Embryonic facial prominence (tissue), 1 donor: Measurements from ENCODE around the gene MFAP4.

ENCODE experiments used
- DNase-seq: peaks from one replicate; pipeline ENCODE4 v3.0.0-alpha.2; 2016; ENCODE audit errors: extremely low spot score

The MFAP4 gene, protein sequence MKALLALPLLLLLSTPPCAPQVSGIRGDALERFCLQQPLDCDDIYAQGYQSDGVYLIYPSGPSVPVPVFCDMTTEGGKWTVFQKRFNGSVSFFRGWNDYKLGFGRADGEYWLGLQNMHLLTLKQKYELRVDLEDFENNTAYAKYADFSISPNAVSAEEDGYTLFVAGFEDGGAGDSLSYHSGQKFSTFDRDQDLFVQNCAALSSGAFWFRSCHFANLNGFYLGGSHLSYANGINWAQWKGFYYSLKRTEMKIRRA

DNA sequence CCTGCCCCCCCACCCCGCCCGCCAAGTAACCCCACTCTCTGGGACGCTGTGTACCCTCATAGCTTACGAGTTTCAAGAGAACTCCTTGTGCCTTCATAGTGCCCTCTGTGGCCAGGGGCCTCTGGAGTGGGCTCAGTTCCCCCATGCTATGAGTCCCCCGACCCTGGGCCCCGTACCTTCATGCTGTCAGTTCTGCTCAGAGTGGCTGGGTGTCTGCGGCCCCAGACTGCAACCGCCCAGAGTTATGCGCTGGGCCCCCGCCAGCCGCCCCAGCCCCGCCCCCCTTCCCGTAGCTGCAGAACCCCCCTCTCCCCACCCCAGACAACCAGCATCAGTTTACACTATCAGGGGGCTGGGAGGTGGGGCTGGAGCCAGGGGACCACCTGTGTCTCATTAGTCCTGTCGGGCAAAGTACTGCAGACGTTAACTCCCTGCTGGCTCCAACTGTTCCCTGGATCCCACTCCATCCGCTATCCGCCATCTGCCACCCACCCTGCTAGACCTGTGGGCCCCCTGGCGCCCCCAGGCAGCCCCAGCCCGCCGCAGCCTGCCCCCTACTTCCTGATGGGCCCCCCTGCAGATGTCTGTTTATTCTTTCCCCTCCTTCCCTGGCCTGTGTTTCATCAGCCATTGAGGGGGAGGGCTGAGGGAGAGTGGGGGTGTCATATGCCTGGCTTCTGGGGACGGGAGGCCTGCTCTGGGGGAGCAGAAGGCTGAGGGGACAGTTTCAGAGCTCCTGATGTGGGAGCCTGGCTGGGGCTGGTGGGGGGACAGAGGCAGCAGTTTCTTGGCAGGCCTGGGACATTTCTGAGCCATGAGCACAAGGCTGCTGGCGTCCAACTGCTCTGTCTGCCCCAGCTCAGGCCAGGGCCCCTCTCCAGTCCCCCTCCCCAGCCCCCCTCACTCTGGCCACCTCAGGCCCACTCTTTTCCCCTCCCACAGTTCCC lies at the start of gene MFAP4:
Gene MFAP4, minus strand, starts transcription at position 217 of the 947 bp plus-strand sequence. Its CDS starts 35 bp downstream, at position 182.
- DNase-seq = peak; percentile 96

DNA sequence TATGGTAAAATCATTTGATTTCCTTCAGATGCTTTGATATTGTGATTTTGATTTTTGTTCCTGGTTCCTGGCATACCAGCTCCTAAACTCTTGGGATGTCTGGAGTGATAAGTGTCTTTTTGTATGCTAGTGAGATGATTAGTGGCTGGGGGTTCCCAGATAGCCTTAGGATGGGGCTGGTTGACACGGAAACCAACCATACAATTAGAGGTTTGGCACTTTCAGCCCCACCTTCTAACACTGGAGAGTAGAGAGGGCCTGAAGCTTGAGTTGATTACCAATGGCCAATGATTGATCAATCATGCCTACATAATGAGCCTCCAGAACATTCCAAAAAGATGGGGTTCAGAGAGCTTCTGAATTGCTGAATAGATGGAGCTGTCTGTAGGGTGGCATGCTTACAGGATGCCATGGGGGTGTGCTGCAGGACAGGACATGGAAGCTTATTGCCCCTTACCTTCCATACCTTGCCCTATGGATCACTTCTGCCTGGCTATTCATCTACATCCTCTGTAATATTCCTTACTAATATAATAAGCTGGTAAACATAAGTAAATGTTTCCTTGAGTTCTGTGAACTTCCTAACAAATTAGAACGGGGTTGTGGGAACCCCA lies 46.8 kb upstream of the MFAP4 start:
- DNase-seq = no peak

DNA sequence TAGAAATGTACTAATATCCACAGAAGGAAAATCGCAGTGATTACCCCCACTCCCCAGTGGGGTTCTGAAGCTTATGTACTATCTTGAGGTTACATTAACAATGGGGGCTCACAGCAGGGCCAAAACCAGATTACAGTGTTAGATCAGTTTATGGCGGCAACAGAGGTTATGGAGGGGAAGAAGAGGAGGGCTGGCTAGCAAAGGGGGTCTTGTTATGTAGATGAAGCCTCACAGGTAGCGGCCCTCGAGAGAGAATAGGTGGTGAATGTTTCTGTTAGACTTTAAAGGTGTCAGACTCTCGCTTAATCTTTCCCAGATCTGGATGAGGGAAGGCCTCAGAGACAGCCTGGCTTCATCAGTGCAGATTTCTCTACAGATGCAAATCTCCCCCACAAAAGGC lies 46.3 kb upstream of the MFAP4 start:
- no peak for DNase-seq

DNA sequence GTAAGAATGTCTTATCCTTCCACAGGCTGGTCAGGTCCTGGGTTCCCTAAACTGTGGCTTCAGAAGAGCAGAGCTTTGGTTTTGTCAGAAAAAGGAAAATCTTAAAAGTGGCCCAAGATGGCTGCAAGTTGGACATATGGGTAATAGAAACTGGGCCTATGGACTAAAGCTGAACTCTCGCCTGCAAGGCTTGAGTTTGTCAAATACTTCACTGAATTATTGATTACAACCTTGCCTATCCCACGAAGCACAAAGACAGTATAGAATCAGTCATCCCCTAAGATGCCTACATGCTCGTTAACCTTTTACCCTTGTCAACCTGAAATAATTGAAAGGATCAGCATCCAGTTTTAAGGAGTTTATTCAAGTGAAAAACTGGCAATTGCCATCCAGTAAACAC lies 44.7 kb upstream of the MFAP4 start:
- no peak for DNase-seq

DNA sequence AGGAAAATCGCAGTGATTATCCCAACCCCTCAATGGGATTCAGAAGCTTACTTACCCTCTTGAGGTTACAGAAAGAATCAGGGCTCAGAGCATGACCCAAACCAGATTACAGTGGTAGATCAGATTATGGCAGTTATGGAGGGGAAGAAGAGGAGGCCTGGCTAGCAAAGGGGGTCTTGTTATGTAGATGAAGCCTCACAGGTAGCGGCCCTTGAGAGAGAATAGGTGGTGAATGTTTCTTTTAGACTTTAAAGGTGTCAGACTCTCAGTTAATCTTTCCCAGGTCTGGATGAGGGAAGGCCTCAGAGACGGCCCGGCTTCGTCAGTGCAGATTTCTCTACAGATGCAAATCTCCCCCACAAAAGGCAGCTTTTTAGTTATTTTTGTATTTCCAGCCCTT lies 39.6 kb upstream of the MFAP4 start:
- no peak for DNase-seq

DNA sequence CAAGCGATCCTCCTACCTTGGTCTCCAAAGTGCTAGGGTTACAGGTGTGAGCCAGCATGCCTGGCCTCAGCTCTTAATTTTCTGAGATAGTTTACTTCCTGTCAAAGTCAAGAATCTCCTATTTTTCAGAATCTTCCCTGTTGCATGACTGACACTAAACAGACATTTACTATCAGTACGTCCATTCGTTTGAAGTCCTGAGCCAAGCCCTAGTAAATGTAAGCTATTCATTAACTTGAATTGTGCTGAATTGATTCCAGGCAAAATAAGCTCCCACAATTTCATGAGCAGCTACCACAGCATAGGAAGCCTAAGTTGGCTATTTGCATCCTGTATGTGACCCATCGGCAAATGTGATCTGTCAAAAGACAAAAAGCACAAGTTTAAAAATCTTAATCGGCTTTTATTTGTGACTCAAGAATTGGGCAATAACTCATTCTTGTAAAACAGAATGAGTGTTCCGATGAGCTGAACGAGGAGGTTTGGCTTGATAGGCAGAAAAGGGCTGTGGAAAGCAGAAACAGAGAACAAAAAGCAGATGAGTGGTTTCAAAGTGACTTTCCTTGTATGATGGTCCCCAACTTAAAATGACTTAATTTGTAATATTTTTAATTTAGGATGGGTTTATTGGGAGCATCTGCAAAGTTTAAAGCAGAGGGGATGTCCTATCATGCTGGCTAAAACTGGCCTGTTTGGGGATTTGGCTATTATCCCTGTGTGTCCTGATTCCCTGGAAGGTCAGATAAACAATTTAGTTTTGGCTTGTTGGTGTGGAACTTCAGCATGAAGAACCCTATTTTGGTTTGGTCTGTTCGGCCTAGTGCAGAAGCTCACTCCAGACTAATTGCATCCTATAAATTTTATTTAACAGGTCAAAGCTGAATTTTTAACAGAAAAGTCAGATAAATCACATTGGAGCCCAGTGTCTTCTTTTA lies 38.2 kb upstream of the MFAP4 start:
- no peak for DNase-seq

DNA sequence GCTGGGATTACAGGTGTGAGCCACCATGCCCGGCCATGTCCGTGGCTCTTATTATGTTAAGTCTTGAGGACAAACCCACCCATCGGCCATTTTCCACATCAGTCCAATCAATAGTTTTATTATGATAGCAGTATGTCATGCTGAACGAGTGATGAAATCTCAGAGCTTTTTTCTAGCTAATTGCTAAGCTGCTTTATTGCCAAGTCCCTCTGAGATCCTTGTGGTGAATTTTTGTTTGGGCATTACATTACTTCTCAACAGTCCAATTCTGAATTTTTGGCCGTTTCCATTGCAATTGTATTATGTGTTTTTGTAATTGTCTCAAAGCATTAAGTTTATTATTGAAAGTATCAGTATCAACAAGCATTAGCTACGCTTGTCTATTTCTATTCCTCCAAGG lies 34.9 kb upstream of the MFAP4 start:
- no peak for DNase-seq

DNA sequence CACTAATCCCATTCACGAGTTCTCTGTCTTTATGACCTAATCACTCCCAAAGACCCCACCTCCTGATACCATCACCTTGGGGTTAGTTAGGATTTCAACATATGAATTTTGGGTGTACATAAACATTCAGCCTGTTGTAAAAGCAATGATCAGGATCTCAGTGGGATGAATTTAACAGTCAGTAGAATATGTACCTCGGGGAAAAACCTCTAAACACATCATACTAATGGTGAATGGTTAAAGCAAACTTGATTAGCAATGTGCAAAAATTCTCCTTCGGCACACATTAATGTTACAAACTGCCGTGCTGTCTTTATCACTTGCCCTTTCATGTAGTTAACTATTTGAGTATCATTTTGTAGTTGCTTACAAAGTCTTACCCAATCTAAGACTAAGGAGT lies 34.2 kb upstream of the MFAP4 start:
- DNase-seq = no peak

DNA sequence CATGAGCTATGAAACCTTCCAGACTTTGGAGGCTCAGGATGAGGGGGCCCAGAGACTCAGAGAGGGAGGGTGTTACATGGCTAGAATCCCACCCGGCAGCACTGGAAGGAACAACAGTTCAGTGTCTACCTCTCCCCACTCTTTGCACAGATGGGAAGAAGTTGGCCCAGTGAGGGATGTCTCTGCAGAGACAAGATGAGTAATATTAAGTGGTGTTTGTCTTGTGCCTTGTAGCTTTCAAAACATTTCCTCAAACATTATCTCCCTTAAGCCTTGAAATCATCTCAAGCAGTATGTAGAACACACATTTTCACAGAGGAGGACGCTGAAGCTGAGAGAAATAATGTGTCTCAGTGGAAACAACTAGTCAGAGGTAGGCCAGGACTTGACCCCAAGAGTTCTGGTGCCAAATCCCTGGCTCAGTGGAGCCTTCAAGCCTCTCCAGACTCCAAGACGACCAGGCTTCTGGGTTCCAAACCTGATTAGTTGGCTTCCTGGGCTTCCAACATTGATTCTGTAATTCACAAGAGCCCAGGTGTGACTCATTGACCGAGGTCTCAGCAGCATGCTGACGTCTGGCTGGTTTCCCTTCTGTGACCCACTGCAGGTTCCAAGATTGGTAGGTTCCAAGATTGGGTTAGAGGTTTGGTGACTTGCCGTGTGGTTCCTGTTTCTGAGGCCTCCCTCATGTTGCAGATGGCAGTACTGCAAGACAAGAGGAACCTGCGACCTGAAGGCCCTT lies 31.4 kb upstream of the MFAP4 start:
- DNase-seq = no peak

DNA sequence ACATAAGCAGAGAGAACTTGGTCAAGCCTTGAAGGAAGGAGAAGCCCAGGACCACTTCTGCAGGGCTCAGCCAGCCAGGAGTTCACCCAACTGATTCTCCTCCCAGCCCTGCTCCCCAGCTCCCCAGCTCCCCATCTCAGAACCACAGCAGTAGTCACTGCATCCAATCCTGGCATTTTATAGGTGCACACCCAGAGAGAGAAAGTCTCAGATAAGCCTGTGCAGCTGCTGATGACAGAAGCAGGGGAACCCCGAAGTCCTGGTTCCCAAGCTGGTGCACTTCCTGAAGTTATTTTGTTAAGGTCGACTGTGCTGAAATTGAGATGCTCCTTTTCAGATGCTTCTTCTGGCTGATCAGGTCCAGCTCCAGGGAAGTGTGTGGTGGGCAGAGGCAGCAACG lies 30.6 kb upstream of the MFAP4 start:
- DNase-seq = no peak

DNA sequence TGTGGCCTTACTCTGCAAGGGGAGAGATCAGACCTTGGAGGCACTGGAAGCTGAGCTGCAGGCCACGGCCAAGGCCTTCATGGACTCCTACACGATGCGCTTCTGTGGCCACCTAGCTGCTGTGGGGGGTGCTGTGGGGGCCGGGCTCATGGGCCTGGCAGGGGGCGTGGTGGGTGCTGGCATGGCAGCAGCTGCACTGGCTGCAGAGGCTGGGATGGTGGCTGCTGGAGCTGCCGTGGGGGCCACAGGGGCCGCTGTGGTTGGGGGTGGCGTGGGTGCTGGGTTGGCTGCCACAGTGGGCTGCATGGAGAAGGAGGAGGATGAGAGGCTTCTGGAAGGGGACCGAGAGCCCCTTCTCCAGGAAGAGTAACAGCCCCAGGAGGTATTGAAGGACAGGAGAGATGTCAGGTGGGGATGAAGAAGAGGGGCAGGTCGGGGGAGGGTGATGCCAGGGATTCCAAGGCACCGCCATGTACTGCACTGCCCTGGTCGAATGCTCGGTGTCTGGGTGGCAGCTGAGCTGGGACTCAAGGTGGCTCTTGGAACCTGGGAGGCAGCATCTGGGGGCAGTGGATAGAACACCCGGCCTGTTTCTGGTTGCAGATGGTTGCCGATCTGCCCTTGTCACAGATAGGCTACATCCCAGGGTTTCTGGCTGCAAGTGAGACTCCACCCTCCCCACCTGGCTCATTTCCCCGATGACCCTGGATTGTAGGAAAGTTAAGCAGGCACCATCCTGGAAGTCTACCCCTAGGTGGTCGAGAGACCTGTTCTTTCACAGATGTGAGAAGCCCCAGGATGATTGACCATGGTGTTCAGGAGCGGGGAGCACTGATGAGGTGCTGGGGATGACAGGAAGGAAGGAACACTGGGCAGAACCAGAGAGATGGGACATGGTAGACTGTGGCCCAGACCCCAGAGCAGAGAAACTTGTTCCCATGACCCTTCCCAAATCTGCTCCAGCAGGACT lies 29.1 kb upstream of the MFAP4 start:
- no peak for DNase-seq

DNA sequence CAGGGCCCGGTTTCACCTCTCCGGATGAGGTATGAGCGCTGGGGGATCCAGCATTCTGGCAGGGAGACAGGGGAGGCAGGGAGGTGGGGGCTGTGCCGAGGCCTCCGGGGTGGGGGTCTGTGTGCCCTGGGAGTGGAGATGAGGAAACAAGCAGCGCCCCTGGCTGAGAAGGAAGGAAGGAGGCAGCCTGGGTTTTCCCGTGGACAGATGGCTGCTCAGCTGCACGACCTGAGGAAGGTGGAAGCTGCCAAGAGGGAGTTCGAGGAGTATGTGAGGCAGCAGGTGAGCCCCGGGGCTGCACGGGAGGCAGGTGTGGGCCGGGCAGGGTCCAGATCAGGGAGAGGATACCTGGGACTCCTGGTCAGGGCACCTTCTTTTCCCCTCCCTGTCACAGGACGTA lies 28.3 kb upstream of the MFAP4 start:
- DNase-seq = no peak

DNA sequence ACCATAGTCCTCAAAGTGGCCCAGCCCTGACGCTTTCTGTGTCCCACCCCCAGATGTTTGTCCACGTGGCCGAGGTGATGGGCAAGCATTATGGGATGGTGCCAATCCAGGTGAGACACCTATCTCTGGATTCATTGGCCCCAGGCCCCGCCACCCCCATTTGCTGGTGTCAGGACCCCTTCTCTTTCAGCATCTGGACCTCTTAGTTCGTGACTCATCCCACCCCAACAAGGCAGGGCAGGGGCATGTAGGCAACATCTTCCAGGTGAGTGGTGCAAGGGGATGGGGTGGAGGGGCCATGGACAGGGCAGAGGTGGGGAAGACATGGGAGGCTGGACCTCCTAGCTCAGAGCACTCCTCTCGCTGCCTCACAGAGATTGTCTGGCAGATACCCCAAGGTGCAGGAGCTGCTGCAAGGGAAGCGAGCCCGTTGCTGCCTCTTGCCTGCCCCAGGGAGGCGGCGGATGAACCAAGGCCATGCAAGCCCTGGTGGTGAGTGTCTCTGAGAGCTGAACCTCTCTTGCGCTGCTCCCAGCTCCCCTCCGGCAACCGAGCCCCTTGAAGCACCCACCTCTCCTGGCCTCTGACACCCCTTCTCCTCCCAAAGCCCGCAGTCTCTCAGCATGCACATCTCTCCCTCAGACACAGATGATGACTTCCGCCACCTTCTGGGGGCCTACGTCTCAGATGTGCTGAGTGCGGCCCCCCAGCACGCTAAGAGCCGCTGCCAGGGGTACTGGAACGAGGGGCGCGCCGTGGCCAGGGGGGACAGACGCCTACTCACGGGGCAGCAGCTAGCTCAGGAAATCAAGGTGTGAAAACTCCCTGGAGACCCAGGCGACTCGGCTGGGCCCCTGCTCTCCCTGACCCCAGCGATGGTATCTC lies 27.6 kb upstream of the MFAP4 start:
- DNase-seq = no peak

DNA sequence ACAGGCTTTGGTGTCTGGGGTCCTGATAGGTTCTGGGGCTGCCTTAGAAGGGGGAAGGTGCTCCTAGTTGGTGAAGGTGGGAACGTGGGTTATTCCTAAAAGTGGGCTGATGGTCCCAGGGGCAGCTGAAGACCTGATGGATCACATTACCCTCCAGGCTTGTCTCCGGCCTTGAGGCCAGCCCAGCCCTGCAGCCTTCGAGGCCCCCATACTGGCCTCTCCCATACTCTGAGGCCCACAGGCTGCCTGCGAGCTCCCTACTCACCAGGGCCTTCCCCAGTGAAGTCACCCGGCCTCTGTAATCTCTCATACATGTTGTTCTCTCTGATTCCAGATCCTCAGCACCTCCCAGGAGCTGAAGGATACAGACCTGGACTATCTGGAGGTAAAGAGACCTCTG lies 26.8 kb upstream of the MFAP4 start:
- DNase-seq = no peak

DNA sequence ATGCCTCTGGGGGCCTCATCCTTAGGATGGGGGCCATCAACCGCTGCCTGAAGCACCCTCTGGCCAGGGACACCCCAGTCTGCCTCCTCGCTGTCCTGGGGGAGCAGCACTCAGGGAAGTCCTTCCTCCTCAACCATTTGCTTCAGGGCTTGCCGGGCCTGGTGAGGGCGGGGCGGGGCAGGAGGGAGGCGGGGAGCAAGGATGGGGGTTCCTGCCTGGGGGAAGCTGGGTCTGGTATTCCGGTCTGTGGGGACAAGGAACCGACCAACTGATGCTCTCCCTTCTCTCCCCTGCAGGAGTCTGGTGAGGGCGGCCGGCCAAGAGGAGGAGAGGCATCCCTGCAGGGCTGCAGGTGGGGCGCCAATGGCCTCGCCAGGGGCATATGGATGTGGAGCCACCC lies 26.0 kb upstream of the MFAP4 start:
- DNase-seq = no peak

DNA sequence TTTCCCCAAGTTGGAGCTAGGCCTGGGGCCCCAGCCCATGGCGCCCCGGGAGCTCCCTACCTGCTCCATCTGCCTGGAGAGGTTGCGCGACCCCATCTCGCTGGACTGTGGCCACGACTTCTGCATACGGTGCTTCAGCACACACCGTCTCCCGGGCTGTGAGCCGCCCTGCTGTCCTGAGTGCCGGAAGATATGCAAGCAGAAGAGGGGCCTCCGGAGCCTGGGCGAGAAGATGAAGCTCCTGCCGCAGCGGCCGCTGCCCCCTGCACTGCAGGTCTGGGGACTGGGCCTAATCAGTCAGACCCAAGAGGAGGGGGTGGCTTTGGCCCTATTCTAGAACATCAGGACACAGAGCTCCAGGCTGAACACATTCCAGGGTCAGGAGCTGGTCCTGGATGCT lies 25.5 kb upstream of the MFAP4 start:
- no peak for DNase-seq

DNA sequence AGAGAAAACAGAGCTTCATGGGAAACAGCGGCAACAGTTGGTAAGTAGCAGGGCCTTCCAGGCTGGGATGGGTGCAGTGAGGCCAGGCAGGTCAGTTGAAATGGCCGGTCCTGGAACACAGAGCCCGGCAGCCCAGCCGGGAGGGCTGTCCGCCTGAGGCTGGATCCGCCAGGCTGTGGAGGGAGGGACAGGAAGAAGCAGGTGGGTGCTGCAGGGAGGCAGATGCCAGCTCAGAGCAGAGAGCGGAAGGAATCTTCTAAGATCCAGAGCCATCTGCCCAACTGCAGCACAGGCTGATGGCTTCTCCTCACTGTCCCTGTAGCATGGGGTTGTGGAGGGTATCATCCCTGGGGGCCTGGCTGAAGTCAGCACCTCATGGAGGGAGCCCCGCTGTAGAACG lies 24.6 kb upstream of the MFAP4 start:
- DNase-seq = no peak

DNA sequence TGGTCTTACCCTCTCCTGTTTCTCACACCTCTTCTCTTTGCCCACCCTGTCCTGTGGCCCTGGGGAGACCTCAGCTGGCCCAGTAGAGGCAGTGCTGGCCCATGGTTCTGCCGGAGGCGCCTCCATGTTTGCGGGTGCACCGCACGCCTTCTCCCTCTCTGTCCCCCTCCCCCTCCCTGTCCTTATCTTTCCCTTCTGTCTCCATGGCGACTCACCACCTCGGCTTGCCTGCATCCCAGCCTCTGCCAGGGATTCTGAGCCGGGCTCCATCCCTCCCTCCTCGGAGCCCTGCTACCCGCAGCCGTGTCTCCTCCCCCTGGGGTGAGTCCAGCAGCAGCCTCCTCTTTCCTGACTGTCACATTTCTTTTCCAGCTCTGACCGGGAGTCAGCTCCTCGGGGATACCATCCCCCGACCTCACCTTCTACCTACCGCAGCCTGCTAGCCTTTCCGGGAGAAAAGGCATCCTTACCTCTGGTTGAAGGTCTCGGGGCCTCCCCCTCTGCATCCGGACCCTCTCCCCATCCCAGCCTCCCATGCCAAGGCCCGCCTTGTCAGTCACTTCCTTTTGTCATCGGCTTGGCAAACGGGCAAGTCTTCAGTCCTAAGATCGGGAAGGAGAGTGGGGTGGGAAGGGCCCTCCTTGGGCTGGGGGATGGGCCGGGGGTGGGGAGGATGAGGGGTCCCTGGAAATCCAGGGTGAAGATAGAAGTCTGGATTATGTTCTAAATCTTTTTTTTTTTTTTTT lies 24.1 kb upstream of the MFAP4 start, which contains the start of gene RNF112:
Gene RNF112, plus strand, starts transcription at position 358 of the 746 bp plus-strand sequence. Its CDS starts 177 bp downstream, at position 535.
- DNase-seq = no peak
